GM18868 (cell line): ENCODE measurements around the gene ONECUT2.
"Not testable (repeated sequence)": the region's sequence is repeated elsewhere in the genome, so short reads cannot be mapped to it uniquely, and the experiment has no call there.

ENCODE experiments used
- ATAC-seq: cut with Tn5 transposase; IDR thresholded peaks from one replicate; pipeline ENCODE4 v1.9.1; 2021; ENCODE audit warnings: mild to moderate bottlenecking, moderate library complexity; ENCODE audit not compliant: unreplicated experiment

The ONECUT2 gene

GRCh38 chr18:57434536-57435494, at the start of gene ONECUT2:
Gene ONECUT2, plus strand, starts transcription at chr18:57435374. Its CDS starts 343 bp downstream, at chr18:57435717.
- peak; percentile 85 for ATAC-seq

- ATAC-seq: no peak
Measured at GRCh38 chr18:57389271-57389670, 45.9 kb upstream of the ONECUT2 start.

GRCh38 chr18:57390044-57390443, 45.1 kb upstream of the ONECUT2 start:
- no peak for ATAC-seq

GRCh38 chr18:57394749-57395148, 40.4 kb upstream of the ONECUT2 start:
- not testable (repeated sequence) for ATAC-seq

GRCh38 chr18:57396831-57397230, 38.3 kb upstream of the ONECUT2 start:
- ATAC-seq: not testable (repeated sequence)

GRCh38 chr18:57397440-57398132, 37.6 kb upstream of the ONECUT2 start:
- no peak for ATAC-seq

- ATAC-seq: no peak
Measured at GRCh38 chr18:57404345-57404744, 30.8 kb upstream of the ONECUT2 start.

- no peak for ATAC-seq
Measured at GRCh38 chr18:57409650-57410049, 25.5 kb upstream of the ONECUT2 start.

- ATAC-seq: no peak
Measured at GRCh38 chr18:57410749-57411148, 24.4 kb upstream of the ONECUT2 start.

GRCh38 chr18:57416542-57416941, 18.6 kb upstream of the ONECUT2 start:
- no peak for ATAC-seq

GRCh38 chr18:57422313-57422872, 12.8 kb upstream of the ONECUT2 start:
- ATAC-seq: no peak

- no peak for ATAC-seq
Measured at GRCh38 chr18:57423821-57424220, 11.4 kb upstream of the ONECUT2 start.

- ATAC-seq: no peak
Measured at GRCh38 chr18:57425096-57425495, 10.1 kb upstream of the ONECUT2 start.

- ATAC-seq: peak; percentile 63
Measured at GRCh38 chr18:57426187-57426586, 9.0 kb upstream of the ONECUT2 start.

GRCh38 chr18:57427429-57428201, 7.6 kb upstream of the ONECUT2 start:
- no peak for ATAC-seq

- no peak for ATAC-seq
Measured at GRCh38 chr18:57428221-57429150, 6.7 kb upstream of the ONECUT2 start.

GRCh38 chr18:57429167-57430078, 5.8 kb upstream of the ONECUT2 start:
- ATAC-seq: peak; percentile 61

- ATAC-seq: no peak
Measured at GRCh38 chr18:57430079-57431001, 4.8 kb upstream of the ONECUT2 start.
